Measurements from ENCODE around the gene C1orf74.
"Not testable (repeated sequence)": the region's sequence is repeated elsewhere in the genome, so short reads cannot be mapped to it uniquely, and the experiment has no call there.

Gene C1orf74

GRCh38 chr1:209805875-209806760 is 21.8 kb upstream of the C1orf74 start, which contains the start of gene IRF6:
Gene IRF6, minus strand, starts transcription at chr1:209806142. Its CDS starts 4,729 bp downstream, at chr1:209801413.
- peak; percentile 32 to 56 for DNase-seq (ENCODE audit: low read depth in 2 of 2)

GRCh38 chr1:209805341-209805781 is 21.0 kb upstream of the C1orf74 start:
- DNase-seq (ENCODE audit: low read depth in 2 of 2) = no peak

GRCh38 chr1:209803568-209803967 is 19.2 kb upstream of the C1orf74 start:
- no peak for DNase-seq (ENCODE audit: low read depth in 2 of 2)

DNA sequence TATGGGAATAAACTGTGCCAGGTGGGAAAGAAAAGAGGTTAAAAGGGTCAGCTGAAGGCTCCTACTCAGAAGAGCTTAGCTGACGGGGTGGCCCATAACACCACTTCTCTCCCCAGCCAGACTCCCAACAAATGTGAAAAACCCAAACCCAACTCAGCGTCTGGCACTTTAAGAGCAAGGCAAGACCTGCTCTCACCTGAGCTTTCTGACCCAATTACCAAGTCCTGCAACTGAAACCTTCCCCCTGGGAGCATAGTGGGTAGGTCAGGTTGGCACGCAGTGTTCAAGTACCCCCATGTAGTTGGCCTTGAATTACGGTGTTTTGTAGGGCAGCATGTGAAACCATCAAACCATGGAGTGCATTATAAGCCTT is 18.4 kb upstream of the C1orf74 start:
- DNase-seq (ENCODE audit: low read depth in 2 of 2) = no peak

DNA sequence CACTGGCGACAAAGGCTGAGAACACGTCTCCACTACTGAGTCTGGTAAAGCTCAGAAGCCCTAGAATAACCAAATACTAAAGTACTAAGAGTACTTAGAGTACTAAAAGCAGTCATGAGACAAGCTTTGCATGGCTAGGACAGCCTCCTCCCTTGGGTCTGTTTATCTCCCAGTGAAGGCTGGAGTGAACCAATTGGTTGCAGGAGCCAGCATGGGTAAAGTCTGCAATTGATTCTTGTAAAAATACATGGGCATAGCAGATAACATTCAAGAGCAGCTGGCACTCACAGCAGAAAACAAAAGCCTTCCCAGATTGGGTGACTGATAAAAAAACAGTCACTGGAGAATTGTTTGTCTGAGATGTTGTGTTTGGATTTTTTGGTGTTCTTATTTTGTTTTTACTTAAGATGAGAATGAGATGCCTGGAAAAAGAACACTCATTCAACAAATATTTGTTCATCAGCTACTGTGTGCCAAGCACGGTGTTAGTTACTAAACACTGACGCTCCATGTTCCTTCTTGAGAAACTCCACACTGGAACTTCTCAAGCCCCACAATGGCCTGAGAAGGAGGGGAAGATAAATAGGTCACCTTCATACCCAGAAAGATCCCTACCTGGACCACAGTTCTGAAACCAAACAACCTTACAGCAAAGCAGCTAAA is 17.9 kb upstream of the C1orf74 start:
- DNase-seq (ENCODE audit: low read depth in 2 of 2) = no peak

- no peak for DNase-seq (ENCODE audit: low read depth in 2 of 2)
These were observed 16.9 kb upstream of the C1orf74 start for GRCh38 chr1:209800984-209801834.

DNA sequence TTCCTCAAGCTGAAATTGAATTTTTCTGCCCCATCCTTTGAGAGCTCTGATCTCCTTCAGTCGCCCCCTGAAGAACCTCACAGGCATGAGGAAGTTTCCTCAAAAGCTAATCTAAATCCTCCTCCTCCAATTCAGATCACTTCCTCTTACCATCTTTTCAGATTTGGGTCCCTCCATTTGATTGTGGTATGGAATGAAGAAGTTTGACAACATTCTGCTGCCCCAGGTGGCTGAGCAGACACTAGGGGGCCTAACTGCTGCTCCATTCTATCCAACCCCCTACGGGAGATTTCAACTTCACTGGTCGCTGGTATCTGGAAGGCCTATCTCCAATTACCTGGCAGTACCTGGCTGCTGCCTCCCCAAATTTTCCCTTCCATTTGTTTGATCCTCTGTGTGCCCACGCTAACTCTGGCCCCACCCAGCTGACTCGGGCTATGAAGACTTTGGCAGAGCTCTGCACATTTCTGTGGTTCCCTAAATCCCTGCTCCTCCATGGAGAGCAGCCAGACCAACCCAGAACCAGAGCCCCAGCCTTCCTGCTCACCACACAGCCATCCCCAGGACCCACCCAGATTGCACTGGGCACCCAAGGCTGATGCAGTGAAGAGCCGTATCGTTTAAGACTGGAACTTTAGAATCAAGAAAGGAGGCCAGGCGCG is 13.8 kb upstream of the C1orf74 start:
- DNase-seq (ENCODE audit: low read depth in 2 of 2) = no peak

DNA sequence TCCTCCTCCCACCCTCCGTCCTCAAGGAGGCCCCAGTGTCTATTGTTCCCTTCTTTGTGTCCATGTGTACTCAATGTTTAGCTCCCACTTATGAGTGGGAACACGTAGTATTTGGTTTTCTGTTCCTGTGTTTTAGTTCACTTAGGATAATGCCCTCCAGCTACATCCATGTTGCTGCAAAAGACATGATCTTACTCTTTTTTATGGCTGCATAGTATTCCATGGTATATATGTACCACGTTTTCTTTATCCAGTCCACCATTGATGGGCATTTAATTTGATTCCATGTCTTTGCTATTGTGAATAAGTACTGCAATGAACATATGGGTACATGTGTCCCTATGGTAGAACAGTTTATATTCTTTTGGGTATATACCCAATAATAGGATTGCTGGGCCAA is 9.4 kb upstream of the C1orf74 start:
- DNase-seq (ENCODE audit: low read depth in 2 of 2) = not testable (repeated sequence)

- no peak for DNase-seq (ENCODE audit: low read depth in 2 of 2)
These were observed 7.6 kb upstream of the C1orf74 start for GRCh38 chr1:209791920-209792319.

GRCh38 chr1:209790286-209791193 is 6.2 kb upstream of the C1orf74 start:
- DNase-seq (ENCODE audit: low read depth in 2 of 2) = no peak

DNA sequence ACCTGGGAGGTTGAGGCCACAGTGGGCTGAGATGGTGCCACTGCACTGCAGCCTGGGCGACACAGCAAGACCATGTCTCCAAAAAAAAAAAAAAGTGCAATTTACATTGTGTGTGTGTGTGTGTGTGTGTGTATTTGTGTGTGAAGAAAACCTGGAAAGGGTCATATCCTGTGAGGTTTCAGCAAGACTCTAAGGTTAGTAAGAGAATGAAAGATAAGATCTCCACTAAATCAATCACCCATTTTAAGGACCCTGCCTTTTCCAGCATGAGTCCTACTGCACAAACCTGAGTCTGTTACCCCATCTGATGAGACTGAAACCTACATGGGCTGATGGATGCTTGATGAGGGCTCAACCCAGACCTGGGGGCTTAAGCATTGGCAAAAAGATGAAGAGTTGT is 4.9 kb upstream of the C1orf74 start:
- no peak for DNase-seq (ENCODE audit: low read depth in 2 of 2)

GRCh38 chr1:209787551-209787950 is 3.2 kb upstream of the C1orf74 start:
- no peak for DNase-seq (ENCODE audit: low read depth in 2 of 2)

DNA sequence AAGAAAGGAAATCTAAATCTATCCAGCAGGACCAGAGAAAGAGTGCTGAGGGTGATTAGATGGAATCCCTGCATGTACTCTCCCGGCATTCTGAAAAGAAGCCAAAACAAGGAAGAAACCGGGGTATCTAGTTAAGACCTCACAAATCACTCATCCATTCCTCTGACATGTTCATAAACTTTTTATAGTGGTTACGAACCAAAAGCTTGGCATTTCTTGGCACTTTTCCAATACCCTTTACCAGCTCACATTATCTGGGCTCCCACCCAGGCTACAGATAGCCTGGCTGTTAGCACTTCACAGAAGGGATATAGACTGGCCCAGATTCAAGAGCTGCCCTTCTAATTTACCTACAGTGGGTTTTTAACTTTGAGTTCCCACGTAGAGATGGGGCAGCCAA is 1.8 kb upstream of the C1orf74 start:
- no peak for DNase-seq (ENCODE audit: low read depth in 2 of 2)

DNA sequence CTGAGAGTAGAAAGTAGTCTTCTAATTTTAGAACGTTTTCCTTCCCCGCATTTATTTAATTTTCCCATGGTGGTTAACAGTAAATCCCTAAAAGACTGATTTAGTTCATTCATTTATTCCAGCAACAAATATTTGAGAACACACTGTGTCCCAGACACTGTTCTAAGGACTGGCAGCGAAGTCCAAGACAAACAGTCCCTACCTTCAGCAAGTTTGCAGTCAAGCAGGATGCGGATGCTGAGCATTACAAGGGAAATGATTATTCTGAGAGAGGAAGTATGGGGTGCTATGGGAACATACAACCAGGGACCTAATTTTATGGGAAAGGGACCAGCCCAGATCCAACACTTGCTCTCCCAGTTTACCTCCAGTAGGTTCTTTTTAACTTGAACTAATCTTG is 1.2 kb upstream of the C1orf74 start:
- no peak for DNase-seq (ENCODE audit: low read depth in 2 of 2)

DNA sequence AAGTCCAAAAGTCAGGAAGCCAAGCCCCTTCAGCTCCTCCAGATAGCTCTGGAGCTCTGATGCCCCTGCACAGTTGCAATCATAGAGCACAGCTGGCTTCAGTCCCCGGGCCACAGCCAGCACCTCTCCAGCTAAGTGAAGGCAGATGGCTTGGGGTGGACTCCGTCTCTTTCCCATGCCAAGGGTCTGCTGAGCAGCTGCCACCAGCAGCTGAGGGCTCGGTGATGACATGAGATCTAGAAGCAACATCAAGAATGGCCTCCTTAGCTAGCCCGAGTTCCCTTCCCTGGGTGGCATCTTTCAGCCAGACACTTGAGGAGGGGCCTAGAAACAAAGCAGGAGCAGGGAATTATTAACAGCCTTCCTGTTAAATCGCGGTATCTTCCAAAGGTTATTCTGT is 973 bp downstream of the C1orf74 start:
- no peak for DNase-seq (ENCODE audit: low read depth in 2 of 2)

DNA sequence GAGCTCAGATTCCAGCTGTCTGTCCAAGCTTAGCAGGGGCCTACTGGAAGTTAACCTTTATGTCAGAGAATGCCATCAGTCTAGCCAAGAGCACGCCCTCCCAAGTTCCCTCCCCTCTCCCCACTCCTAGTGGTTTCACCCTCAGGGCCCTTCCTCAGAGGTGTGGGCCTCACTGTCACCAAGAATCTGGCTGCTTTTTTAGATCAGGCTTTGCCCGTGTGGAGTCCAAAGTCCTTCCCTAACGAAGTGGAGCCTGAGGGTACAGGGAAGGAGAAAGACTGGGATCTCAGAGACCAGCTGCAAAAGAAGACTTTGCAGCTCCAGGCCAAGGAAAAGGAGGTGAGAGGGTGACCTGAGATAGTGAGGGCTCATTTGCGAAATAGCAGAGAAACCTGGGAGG is 4.1 kb downstream of the C1orf74 start:
- no peak for DNase-seq (ENCODE audit: low read depth in 2 of 2)

DNA sequence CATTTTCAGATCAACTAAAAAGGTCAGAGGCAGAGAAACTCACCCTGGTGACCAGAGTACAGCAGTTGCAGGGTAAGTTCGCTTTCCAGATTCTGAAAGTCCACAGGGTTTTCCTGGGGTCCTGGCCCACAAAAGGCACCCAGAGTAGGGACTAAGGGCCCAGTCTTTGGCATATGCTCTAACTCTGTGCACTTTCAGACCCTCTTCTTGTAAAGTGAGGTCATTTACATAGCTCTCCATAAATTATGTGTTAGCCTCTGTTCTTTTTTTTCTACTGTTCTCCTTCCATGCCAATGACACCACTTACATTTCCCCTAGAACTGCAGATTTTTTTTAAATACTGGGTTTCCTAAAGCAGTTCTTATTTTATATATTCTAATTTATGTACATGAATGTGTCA is 6.3 kb downstream of the C1orf74 start:
- no peak for DNase-seq (ENCODE audit: low read depth in 2 of 2)

GRCh38 chr1:209777587-209777986 is 6.8 kb downstream of the C1orf74 start:
- no peak for DNase-seq (ENCODE audit: low read depth in 2 of 2)

DNA sequence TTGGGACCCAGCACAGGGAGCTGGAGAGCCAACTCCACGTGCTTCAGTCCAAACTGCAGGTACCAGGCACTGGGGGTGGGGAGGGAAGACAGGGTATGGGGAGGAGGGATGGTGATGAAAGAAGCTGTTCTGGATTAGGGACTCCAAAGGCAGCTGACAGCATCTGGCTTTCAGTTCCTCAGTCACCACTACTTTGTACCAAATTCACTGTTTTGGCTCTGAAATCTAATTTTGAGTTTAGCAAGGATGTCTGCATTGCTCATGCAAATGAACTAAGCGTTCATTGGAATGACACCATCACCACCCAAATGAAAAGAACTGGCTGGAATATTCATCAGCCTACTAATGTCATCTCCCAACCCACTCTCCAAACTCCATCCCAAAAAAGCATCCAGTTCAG is 8.7 kb downstream of the C1orf74 start:
- DNase-seq (ENCODE audit: low read depth in 2 of 2) = no peak

- no peak for DNase-seq (ENCODE audit: low read depth in 2 of 2)
These were observed 9.8 kb downstream of the C1orf74 start for GRCh38 chr1:209774592-209774991.

- DNase-seq (ENCODE audit: low read depth in 2 of 2) = no peak
These were observed 12.2 kb downstream of the C1orf74 start for GRCh38 chr1:209772126-209772525.
